HepG2 (cell line): ENCODE results near the gene STH. TPM values are rescaled to one million over a fixed set of nuclear protein-coding genes. Genes with fewer than 3 reads are reported as not detected.

ENCODE experiments used
- ATAC-seq: fragments of 200-7000 bp; cut with Tn5 transposase; 3 replicates; pipeline ENCODE4 v1.9.1; 2020; ENCODE audit warnings: mild to moderate bottlenecking, moderate library complexity
- BruUV-seq: library from RNA; stranded (reverse); fragments of 400-500 nt; replicated peaks from 2 replicates; lab custom pipeline; 2021; lab: Mats Ljungman, UMichigan
- CTCF ChIA-PET: fragments of 300-600 bp; formaldehyde crosslinking; extraction: SDS; loops from one replicate; lab custom pipeline; 2021; ENCODE audit warnings: low total read pairs, inconsistent platforms, low intra/inter-chr PET ratio; lab: Yijun Ruan, JAX
- POLR2A ChIA-PET: fragments of 350-600 bp; sonication (Branson Sonifier 250); formaldehyde crosslinking; loops from one replicate; lab custom pipeline; 2020; ENCODE audit warnings: antibody characterized with exemption, inconsistent platforms; lab: Yijun Ruan, JAX
- DNase-seq: peaks from one replicate; pipeline ENCODE4 v3.0.0-alpha.2; 2015; ENCODE audit warnings: low spot score
- FAIRE-seq: peaks from 3 replicates; lab custom pipeline; 2011; peaks lifted over from hg19 to GRCh38; lab: Jason Lieb, UNC
- H2AFZ ChIP-seq: one replicate; pipeline ENCODE4 v1.6.1; 2011; ENCODE audit warnings: low read length, inconsistent platforms
- H3K27ac ChIP-seq: fragments of 300-600 bp; 3 replicates; pipeline ENCODE4 v1.8.0; 2011; ENCODE audit warnings: mixed run types, mild to moderate bottlenecking, mixed read lengths, low read length, inconsistent platforms; ENCODE audit not compliant: insufficient read depth; ENCODE audit errors: extremely low read length
- H3K27me3 ChIP-seq, 2 experiments: fragments of 200-600 bp in 1 of 2; 2 replicates in 1 of 2; 3 replicates in 1 of 2; pipeline versions ENCODE4 v1.6.0 to v1.8.0; 2011; ENCODE audit warnings: low read length in 2 of 2, mild to moderate bottlenecking in 2 of 2, moderate library complexity in 2 of 2, inconsistent platforms in 1 of 2; ENCODE audit not compliant: insufficient read depth in 2 of 2, control insufficient read depth in 1 of 2
- H3K36me3 ChIP-seq, 2 experiments: fragments of 200-600 bp in 1 of 2; replicated peaks in 1 of 2; 2 replicates in 1 of 2; 3 replicates in 1 of 2; pipeline versions ENCODE4 v1.5.1 to v1.8.0; 2011; ENCODE audit warnings: low read length in 2 of 2, inconsistent platforms in 1 of 2; ENCODE audit not compliant: insufficient read depth in 2 of 2, control insufficient read depth in 1 of 2
- H3K4me1 ChIP-seq: 2 replicates; pipeline ENCODE4 v1.5.1; 2012; ENCODE audit warnings: low read length, inconsistent platforms; ENCODE audit not compliant: insufficient read depth
- H3K4me2 ChIP-seq: 2 replicates; pipeline ENCODE4 v1.6.0; 2011; ENCODE audit warnings: low read depth, low read length, inconsistent platforms
- H3K4me3 ChIP-seq, 3 experiments: fragments of 200-600 bp in 1 of 3; sonication (generic), shearing (Covaris generic) in 1 of 3; replicated peaks in 1 of 3; 2 replicates each; pipeline ENCODE4 v1.5.1; 2011 to 2016; ENCODE audit warnings: low read length in 3 of 3, inconsistent platforms in 2 of 3, low read depth in 2 of 3, mild to moderate bottlenecking in 2 of 3, control low read depth in 1 of 3, mixed read lengths in 1 of 3; ENCODE audit not compliant: insufficient read depth in 1 of 3
- H3K79me2 ChIP-seq: one replicate; pipeline ENCODE4 v1.6.1; 2011; ENCODE audit warnings: low read length, inconsistent platforms; ENCODE audit not compliant: insufficient read depth
- H3K9ac ChIP-seq: 2 replicates; pipeline ENCODE4 v1.6.0; 2011; ENCODE audit warnings: mild to moderate bottlenecking, low read depth, low read length, inconsistent platforms; ENCODE audit not compliant: insufficient read depth
- H3K9me3 ChIP-seq: 2 replicates; pipeline ENCODE4 v1.5.1; 2012; ENCODE audit warnings: mild to moderate bottlenecking, low read length
- H4K20me1 ChIP-seq: 2 replicates; pipeline ENCODE4 v1.6.0; 2011; ENCODE audit warnings: inconsistent platforms, mild to moderate bottlenecking, low read length, moderate library complexity; ENCODE audit not compliant: insufficient read depth
- CBX1 ChIP-seq: IDR thresholded peaks from one replicate; pipeline ENCODE4 v1.6.1; 2016; ENCODE audit warnings: antibody characterized with exemption, low read depth
- CREB1 ChIP-seq, 2 experiments: fragments of 450-650 bp in 1 of 2; IDR thresholded peaks; 2 replicates each; pipeline ENCODE4 v1.6.1; 2016 to 2017; ENCODE audit warnings: control low read depth in 1 of 2, mild to moderate bottlenecking in 1 of 2, missing compliant biosample characterization in 1 of 2, missing genetic modification characterization in 1 of 2
- DPF2 ChIP-seq: sonication (generic); formaldehyde crosslinking; IDR thresholded peaks from 2 replicates; pipeline ENCODE4 v1.4.0; 2020; ENCODE audit warnings: mild to moderate bottlenecking, low read depth, missing genetic modification reagents, borderline replicate concordance
- ELF4 ChIP-seq: sonication (generic); formaldehyde crosslinking; IDR thresholded peaks from 2 replicates; pipeline ENCODE4 v1.5.0; 2020; ENCODE audit warnings: missing genetic modification reagents, mild to moderate bottlenecking, moderate library complexity, borderline replicate concordance
- GABPB1 ChIP-seq: IDR thresholded peaks from 2 replicates; pipeline ENCODE4 v1.6.1; 2016; ENCODE audit warnings: mild to moderate bottlenecking, missing genetic modification reagents, moderate library complexity, missing compliant biosample characterization
- LCORL ChIP-seq, 2 experiments: fragments of 450-650 bp in 1 of 2; sonication (generic) in 1 of 2; formaldehyde crosslinking in 1 of 2; IDR thresholded peaks; 2 replicates each; pipeline versions ENCODE4 v1.5.0 to v1.6.1; 2017 to 2020; ENCODE audit warnings: antibody characterized with exemption in 1 of 2, missing genetic modification reagents in 1 of 2
- NFIB ChIP-seq: sonication (generic); formaldehyde crosslinking; IDR thresholded peaks from 2 replicates; pipeline ENCODE4 v1.9.0; 2021; ENCODE audit warnings: missing genetic modification reagents, mild to moderate bottlenecking, borderline replicate concordance
- SSRP1 ChIP-seq: IDR thresholded peaks from 2 replicates; pipeline ENCODE4 v1.6.1; 2016; ENCODE audit warnings: control low read depth
- ZMYM2 ChIP-seq: sonication (generic); formaldehyde crosslinking; IDR thresholded peaks from 2 replicates; pipeline ENCODE4 v1.8.0; 2022; ENCODE audit warnings: mild to moderate bottlenecking, missing genetic modification reagents
- ZNF121 ChIP-seq: sonication (generic); formaldehyde crosslinking; IDR thresholded peaks from 2 replicates; pipeline ENCODE4 v1.5.0; 2020; ENCODE audit warnings: mild to moderate bottlenecking, missing genetic modification reagents
- ZNF292 ChIP-seq: sonication (generic); formaldehyde crosslinking; IDR thresholded peaks from 2 replicates; pipeline ENCODE4 v1.8.1; 2022; ENCODE audit warnings: mild to moderate bottlenecking, low read depth, missing genetic modification reagents, borderline replicate concordance
- ZNF609 ChIP-seq: sonication (generic); formaldehyde crosslinking; IDR thresholded peaks from 2 replicates; pipeline ENCODE4 v1.4.0; 2020; ENCODE audit warnings: mild to moderate bottlenecking, missing genetic modification reagents, borderline replicate concordance
- ZNF770 ChIP-seq: sonication (generic); formaldehyde crosslinking; IDR thresholded peaks from 2 replicates; pipeline ENCODE4 v1.5.0; 2020; ENCODE audit warnings: mild to moderate bottlenecking, missing genetic modification reagents
- ZNF816 ChIP-seq: sonication (generic); formaldehyde crosslinking; IDR thresholded peaks from 2 replicates; pipeline ENCODE4 v1.8.0; 2022; ENCODE audit warnings: missing genetic modification reagents, mild to moderate bottlenecking, borderline replicate concordance
- WGBS: methylation state at CpG from one replicate; pipeline ENCODE4 v1.1.6; 2017; ENCODE audit warnings: low lambda C conversion rate; 5-methylcytosine and 5-hydroxymethylcytosine counted together
- in situ Hi-C: cut with HindIII; loops from 2 replicates; pipeline ENCODE4 v1.10.0; 2017; ENCODE audit warnings: low pct_unique_long_range_greater_than_20kb; ENCODE audit not compliant: extremely low pct_ligation_motif_present
- intact Hi-C: fragments of 100-400 bp; cut with micrococcal nuclease; formaldehyde crosslinking; loops from one replicate; pipeline ENCODE4 v1.10.0; 2022; ENCODE audit not compliant: unreplicated experiment
- polyA plus RNA-seq, 8 experiments: library from polyadenylated mRNA; depleted of rRNA in 3 of 8; stranded (reverse) in 7 of 8; unstranded in 1 of 8; fragments of >200 nt; fragmentation: Illumina TruSeq in 4 of 8; extraction: Trizol in 4 of 8; gene quantifications; 2 replicates each; pipeline versions ENCODE4 v1.2.1 to v1.2.3, GENCODE V29; 2011 to 2016; ENCODE audit warnings: low read depth in 4 of 8, missing spikeins in 1 of 8, mixed read lengths in 1 of 8; ENCODE audit not compliant: insufficient read depth in 1 of 8
- total RNA-seq, 5 experiments: library from RNA; depleted of rRNA; stranded (reverse); fragments of >200 nt; fragmentation: Illumina TruSeq; extraction: Trizol; gene quantifications; 2 replicates each; pipeline ENCODE4 v1.2.3, GENCODE V29; 2016; ENCODE audit warnings: low read depth in 1 of 5

The STH gene
- total and polyA plus RNA-seq, 2 of the 13 experiments (the other 11 are each of a cell fraction or from before 2014, with no cell fraction given): not detected

GRCh38 chr17:46002311-46002972 lies 3.4 kb downstream of the STH start (continued):
- TF ChIP-seq CBX1 (no peak), CREB1 (IDR thresholded peaks at IDR 0.05) (no peak), CREB1 (CRISPR knock-in tag; IDR thresholded peaks at IDR 0.05) (no peak), NFIB (CRISPR knock-in tag) (no peak), SSRP1 (no peak)

- Histone ChIP-seq H2AFZ (no peak overlapping the region), H3K9ac (no peak overlapping the region), H4K20me1 (no peaks in the 10 kb centered on the region), H3K4me3 (peak overlapping the region in 1 of 3 experiments; percentile 67; a peak in 2 of 6 replicates), H3K79me2 (no peaks in the 10 kb centered on the region), H3K9me3 (no peaks in the 10 kb centered on the region), H3K4me1 (peaks cover 46% of the 10 kb centered on the region), H3K27me3 (0 out of 5 replicates have a peak, but pooled peaks cover 0 to 1% of the 10 kb centered on the region in 2 experiments), H3K36me3 (no peaks in the 10 kb centered on the region), H3K4me2 (peak overlapping the region; percentile 92), H3K27ac (no peak overlapping the region)
- CTCF ChIA-PET: interaction anchor here (1.2 to 4.3 kb wide), 4 partner anchors 41 to 209 kb away, joined by 4 to 37 read pairs (median 10); no protein-coding TSS in a partner anchor
- POLR2A ChIA-PET: interaction anchor here (1.1 to 2.4 kb wide), 2 partner anchors 56 to 191 kb away, joined by 3 to 11 read pairs; partner anchors contain the start of gene KANSL1
- DNase-seq (no peak), FAIRE-seq (no peak), ATAC-seq (0 out of 3 replicates have a peak, but pooled peaks have one; percentile 1)
- no TSS peak for BruUV-seq
- in situ Hi-C loops: loop anchor here (5.0 to 25.0 kb wide), 3 partner anchors 39 to 834 kb away; no protein-coding TSS in a partner anchor
- intact Hi-C loops: loop anchor here (1.0 to 5.0 kb wide), 3 partner anchors 41 to 284 kb away; no protein-coding TSS in a partner anchor
- WGBS: 29% methylated on average over 7 of the region's 7 CpGs
- TF ChIP-seq ELF4 (CRISPR knock-in tag) (no peak), ZNF292 (CRISPR knock-in tag) (0 out of 2 replicates have a peak, but pooled peaks have one; percentile 17), ZNF816 (CRISPR knock-in tag) (0 out of 2 replicates have a peak, but pooled peaks have one; percentile 52), GABPB1 (0 out of 2 replicates have a peak, but pooled peaks have one; percentile 6), ZNF770 (CRISPR knock-in tag) (peak; percentile 59), LCORL (IDR thresholded peaks at IDR 0.05) (no peak), LCORL (CRISPR knock-in tag; IDR thresholded peaks at IDR 0.05) (peak; percentile 3; the same call in 1 of the 2 replicates), ZNF609 (no peak), DPF2 (CRISPR knock-in tag) (0 out of 2 replicates have a peak, but pooled peaks have one; percentile 22), ZNF121 (CRISPR knock-in tag) (peak; percentile 13), ZMYM2 (0 out of 2 replicates have a peak, but pooled peaks have one; percentile 15)
These were observed 3.9 kb downstream of the STH start for GRCh38 chr17:46002973-46003316.
